ENCODE measurements around the gene AP3B1.
"Not testable (repeated sequence)": the region's sequence is repeated elsewhere in the genome, so short reads cannot be mapped to it uniquely, and the experiment has no call there.

The AP3B1 gene

DNA sequence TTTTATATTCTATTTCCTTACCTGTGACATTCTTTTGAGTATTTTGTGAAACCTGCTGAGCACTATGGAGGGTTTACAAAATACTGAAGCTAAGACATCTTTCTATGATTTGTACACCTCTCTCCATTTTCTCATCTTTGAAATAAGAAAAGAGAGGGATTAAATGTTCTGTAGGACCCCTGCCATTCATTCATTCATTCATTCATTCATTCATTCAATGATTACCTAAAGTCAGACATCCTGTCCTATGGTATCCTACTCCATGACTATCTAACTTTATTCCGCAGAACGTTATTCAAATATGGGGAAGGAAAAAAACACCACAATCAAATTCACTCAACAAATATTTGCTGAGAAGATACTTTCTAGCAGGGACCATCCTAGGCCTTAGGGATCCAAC lies 51.4 kb downstream of the AP3B1 start:
- no peak for DNase-seq

DNA sequence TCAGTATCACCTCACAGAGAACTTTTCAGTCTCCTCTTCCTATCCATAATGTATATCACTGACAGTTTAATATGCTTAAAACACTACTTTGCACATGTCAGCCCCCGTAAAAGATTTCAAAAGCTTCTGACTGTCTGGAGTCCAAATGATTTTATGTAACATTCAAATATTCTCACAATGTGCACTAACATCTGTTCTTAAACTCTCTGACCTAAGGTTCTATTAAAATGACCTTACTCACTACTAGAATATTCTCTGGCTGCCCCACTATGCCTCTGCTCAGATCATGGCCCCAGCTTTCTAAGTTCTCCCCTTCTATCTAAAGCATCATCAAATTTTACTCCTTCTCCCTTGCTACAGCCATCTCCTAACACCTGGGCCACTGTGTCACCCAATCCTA lies 52.5 kb downstream of the AP3B1 start:
- no peak for DNase-seq

DNA sequence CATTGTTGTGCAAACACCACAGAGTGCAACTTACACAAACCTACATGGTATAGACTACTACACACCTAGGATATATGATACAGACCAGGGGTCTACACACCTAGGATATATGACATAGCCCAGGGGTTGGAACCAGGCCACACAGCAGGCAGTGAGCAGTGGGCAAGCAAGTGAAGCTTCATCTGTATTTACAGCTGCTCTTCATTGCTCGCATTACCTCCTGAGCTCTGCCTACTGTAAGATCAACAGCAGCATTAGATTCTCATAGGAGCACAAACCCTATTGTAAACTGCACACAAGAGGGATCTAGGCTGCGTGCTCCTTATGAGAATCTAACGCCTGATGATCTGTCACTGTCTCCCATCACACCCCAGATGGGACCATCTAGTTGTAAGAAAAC lies 56.6 kb downstream of the AP3B1 start:
- DNase-seq, result no peak

DNA sequence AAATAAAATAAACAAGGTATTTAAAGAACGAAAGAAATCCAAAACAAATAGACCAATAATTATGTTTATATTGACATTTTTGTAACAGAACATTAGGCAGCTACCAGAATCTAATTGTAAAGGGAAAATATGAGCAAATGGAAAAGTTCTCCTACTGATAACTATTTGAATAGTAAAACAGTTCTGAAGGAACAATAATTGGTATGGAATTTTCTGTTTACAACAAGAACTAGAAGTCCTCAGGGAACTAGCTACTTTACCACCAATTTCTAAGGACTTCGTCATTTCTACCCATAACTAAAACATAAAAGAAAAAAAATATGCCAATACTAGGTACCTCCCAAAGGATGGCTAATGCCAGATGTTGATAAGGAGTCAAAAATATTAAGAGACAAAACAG lies 58.5 kb downstream of the AP3B1 start:
- no peak for DNase-seq

DNA sequence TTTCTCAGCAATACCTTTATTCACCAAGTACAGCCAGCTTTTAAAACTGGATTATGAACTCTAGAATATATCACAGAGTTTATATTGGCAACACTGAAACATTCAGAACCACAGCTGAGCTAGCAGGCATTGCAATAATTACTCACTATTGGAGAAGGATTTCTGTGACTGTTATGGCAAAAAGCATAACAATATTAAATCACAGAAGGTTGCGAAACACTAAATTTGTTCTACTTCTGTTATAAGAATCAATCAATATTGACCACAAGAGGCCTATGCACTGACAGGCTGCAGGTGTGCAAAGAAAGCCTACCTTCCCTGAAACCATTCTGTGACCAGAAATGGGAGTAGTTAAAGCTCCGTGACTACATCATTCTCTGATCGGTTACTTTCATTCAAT lies 59.2 kb downstream of the AP3B1 start:
- no peak for DNase-seq

DNA sequence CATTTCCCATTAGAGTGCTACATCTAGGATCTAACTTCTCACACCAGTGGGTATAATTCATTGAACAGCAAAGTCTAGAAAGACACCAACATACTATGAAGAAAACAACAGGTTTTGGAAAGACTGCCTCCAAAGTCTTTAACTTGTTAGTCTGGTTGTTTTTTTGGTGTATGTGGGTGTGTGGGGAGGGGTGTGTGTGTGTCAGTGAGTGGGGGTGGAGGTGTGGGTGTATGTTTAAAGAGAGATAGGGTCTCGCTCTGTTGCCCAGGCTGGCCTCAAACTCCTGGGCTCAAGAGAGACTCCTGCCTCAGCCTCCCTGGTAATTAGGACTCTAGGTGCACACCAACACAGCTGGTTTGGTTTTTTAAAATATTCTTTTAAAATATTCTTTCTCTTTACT lies 59.7 kb downstream of the AP3B1 start:
- no peak for DNase-seq

DNA sequence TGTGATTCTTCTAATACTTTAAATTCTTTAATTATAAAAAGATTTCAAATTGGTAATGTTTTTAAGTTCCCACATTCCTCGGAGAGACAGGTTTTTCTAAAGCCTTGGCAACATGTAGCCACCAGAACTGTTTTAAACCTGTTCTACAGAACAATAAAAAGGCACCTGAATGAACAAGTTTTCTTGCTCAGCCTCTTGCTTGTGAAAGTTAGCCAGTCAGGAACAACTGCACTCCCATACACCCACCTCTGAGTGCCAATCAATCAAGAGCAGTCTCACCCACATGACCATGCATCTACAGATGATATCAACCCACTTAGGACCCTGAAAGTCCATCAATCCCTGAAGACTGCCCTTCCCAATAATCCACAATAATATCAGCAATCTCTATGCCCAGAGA lies 62.3 kb downstream of the AP3B1 start:
- DNase-seq, result no peak

DNA sequence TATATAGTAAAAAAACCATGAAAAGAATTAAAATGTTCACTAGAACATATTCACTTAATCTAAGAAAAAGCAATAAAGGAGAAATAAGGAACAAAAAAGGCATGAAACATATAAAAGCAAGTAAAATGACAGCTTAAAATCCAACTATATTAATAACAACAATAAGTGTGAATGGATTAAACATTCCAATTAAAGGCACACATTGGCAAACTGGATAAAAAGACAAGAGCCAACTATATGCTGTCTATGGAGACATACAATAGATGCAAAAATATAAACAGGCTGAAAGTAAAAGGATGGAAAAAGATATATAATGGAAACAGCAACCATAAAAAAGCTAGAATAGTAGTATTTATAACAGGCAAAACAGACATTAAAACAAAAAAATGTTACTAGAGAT lies 70.1 kb downstream of the AP3B1 start:
- DNase-seq, result no peak

DNA sequence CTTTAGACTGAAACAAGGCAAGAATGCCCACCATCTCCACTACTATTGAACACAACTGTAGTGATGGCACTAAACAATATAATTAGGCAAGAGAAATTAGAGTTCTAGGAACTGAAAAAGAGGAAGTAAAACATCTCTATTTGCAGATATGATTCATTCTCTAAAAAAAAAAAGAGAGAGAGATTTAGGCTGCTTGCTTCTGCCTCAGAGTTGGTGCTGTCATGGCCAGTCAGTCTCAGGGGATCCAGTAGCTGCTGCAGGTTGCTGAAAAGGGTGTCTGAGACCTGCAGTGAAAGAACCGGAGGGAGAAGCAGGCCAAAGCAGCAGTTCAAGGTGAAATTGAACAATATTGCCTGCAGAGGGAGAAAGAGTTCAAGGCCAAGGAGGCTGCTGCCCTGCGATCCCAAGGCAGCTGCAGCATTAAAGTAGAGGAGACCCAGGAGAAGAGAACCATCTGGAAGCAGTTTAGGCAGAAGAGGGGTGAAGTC lies 72.5 kb downstream of the AP3B1 start:
- peak; percentile 82 to 85 for DNase-seq

DNA sequence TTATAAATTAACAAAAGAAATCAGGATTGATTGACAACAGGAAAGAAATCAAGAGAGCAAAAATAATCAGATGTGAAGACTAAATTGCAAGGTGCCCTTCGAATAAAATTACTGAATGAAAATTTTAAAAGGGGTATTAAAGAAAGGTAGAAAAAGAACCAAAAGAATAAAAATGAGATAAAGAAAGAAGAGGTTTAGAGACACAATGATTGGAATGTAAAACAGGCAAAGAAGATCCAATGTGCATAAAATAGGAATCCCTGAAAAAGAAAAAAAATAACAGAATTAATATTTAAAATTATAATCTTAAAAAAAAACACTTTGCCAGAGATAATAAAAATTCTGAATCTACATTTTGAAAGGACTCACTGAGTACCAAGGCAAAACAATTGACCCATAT lies 73.0 kb downstream of the AP3B1 start:
- no peak for DNase-seq

DNA sequence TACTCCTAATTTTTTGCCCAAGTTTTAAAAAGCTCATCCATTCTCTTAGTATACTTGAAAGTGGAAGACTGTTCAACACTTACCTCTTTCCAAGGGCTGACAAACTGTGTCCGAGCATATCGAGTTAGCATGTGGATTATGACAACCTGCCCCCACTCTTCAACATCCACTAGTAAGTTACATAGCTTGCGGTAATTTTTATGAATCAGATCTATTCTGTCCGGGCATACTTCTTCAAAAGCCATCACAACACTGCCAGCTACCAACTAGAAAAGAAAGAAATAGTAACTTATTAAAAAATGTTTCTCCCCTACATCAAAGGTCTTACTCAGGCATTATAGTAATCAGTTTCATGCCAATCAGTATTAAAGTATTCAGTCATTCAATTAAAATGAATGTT lies 78.5 kb downstream of the AP3B1 start:
- no peak for DNase-seq

DNA sequence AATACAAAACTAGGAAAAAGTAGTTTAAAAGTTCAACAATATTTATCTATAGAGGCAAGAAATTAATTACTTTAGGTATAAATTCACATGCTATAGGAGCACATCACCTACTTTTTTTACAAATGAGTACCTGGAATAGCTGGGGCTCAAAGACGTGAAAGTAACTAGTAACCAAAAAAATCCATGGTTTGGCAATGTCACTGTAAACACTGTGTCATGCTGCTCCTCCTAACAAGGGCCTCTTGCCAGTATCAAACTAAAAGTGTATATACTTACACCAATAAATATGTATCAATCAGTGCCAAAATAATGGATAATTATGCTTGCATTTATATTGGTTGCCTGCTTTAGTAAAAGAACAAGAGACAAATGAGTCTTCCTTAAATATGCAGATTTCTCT lies 78.9 kb downstream of the AP3B1 start:
- no peak for DNase-seq

DNA sequence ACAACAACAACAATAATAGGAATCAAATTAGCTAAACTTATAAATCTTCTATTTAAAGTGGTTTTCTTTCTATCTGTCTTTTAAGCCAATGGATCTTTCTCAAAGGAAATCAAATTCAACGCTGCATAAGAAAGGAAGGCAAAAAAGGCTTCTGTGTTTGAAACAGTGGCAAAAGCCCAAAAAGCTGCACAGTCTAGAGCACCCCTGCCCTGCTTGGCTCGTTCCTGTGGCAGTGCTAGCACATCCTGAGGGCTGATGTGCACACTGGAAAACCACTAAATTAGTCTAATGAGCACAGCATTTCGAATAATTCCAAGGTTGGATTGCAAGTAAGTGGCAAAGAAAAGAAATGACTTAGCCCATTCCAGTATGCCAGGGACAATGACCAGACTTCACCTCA lies 80.7 kb downstream of the AP3B1 start:
- DNase-seq, result no peak

DNA sequence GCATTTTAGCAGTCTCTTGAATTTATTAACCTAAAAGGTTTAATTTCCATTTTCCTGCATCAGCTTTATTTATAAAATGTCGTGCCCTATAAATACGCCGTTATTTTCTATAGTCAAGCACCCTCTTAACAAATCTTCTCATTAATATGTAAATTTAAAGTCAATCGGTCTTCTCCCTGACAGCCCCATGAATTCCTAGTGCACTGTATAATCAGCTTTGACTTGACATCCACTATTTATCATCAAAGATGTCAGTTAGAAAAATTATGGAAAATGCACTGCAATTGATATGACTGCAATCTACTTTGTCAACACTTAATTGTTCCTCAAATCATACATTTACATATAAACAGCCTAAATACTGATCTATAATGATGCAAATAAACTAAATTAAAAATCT lies 83.4 kb downstream of the AP3B1 start:
- no peak for DNase-seq

DNA sequence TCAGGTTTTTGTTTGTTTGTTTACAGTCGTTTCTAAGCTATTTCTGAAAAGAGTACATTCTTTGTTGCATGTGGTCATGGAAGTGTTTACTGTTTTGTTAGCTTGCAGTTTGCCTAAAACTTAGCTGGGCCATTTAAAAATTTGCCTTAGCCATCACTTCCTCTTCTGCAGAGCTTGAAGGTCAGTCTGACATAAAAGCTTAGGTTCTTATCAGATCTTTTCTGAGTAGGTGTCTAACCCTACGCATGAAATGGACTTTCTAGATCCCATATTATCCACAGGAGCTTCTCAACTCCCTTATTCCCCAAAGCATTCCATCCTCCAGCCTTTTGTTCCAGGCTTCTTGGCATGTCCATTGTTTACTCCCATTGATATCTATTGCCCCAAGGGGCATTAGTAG lies 90.3 kb downstream of the AP3B1 start:
- no peak for DNase-seq

DNA sequence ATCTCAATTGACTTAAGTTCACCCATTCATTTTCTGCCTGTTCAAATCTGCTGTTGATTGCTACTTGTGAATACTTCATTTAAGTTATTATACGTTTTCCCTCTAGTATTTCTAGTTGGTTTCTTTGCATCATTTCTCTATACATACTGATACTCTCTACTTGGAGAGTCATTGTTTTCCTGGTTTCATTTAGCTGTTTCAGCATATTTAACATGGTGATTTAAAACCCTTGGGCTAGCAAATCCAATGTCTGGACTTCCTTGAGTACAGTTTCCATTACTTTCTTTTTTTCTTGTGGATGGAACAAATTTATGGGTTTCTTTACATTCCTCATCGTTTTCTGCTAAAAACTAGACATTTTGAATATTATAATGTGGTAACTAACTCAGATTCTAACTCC lies 90.7 kb downstream of the AP3B1 start:
- DNase-seq, result no peak

DNA sequence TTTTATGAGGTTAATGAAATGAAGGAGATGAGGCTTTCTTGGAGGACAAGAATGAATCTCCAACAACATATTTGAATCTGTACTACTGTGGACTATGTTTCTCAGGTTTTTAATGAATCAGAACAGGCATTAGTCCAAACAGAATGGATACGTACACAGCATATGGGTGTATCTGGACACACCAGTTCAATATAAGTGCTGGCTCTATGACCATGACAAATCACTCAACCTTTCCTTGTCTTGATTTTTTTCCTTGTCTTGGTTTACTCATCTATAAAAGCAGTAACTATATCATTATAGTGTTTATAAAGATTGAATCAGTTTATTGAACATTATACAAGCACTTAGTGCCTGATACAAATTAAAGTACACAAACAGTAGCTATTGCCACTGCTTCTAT lies 104.1 kb downstream of the AP3B1 start:
- DNase-seq, result no peak

DNA sequence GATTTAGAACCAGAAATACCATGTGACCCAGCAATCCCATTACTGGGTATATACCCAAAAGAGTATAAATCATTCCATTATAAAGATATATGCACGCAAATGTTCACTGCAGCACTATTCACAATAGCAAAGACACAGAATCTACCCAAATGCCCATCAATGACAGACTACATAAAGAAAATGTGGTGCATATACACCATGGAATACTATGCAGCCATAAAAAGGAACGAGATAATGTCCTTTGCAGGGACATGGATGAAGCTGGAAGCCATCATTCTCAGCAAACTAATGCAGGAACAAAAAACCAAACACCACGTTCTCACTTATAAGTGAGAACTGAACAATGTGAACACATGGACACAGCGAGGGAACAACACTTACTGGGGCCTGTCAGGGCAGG lies 105.8 kb downstream of the AP3B1 start:
- not testable (repeated sequence) for DNase-seq

DNA sequence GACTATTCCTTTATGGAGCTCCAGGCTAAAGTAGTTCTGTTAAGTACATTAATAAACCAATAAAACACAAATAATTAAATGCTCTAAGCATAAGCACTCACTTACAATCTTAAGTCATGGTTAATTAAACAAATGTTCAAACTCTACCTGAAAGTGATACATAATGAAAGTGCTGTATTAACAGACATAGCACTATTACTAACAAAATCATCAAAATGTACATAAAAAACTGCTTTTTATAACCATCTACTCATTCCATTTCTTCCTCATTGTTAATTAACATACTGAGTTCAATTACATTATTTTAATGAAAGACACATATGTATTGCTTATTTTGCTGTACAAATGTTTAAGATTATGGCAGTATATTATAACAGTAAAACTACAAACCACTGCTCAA lies 107.3 kb downstream of the AP3B1 start:
- DNase-seq, result no peak

DNA sequence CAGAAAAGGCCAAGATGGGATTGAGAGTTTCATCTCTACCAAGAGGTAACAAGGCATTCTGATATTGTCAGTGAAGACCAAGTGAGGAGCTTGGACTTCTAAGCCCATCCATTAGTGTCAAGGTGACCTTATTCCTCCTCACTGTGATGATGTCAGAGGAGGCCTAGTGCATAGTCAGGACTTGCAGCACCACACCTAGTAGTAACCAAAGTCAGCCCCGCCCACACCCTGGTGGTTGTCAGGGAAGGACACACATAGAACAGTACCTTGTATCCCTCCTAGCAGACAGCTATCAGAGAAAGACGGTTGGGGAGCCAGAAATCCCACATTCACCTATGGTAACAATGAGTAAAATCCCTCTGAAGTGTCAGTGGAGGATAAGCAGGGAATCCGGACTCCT lies 111.7 kb downstream of the AP3B1 start:
- no peak for DNase-seq

DNA sequence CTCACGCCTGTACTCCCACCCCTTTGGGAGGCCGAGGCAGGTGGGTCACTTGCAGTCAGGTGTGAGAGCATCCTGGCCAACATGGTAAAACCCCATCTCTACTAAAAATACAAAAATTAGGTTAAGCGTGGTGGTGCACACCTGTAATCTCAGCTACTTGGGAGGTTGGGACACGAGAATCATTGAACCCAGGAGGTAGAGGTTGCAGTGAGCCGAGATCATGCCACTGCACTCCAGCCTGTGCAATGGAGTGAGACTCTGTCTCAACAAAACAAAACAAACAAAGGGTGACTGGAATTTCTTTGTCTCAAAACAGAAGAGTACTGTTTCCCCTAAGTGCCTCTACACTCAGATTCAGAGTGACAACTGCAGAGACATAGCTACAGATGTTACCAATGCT lies 116.1 kb downstream of the AP3B1 start:
- no peak for DNase-seq

DNA sequence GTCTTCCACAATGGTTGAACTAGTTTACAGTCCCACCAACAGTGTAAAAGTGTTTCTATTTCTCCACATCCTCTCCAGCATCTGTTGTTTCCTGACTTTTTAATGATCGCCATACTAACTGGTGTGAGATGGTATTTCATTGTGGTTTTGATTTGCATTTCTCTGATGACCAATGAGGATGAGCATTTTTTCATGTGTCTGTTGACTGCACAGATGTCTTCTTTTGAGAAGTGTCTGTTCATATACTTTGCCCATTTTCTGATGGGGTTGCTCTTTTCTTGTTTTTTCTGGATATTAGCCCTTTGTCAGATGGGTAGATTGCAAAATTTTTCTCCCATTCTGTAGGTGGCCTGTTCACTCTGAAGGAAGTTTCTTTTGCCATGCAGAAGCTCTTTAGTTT lies 124.2 kb downstream of the AP3B1 start:
- DNase-seq, result not testable (repeated sequence)

DNA sequence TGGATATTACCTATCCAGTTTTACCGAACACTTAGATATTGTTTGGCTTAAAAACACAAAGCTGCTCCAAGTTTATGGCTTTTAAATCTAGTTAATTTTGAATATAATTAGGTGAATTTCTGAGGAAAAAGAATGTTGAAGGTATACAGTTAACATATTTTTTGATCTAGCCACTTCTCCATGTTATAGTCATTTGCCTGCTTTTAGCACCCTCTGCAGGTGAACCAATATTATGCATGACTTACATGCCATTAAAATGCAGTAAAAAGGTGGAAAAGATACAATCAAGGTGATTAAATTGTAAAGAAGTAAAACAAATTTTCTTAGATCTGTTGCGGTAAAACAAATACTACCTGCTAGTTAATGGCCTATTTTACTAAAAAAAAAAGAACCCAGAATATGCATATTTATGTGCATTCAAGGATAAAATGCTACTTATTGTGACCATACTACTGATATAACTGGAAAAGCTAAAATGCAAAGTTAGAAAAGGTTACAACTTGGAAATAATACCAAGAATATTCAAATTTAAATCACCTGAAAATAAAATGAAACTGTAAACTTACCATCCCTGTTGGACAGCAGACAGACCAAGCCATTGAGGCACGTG lies 132.1 kb downstream of the AP3B1 start:
- peak; percentile 36 for DNase-seq

DNA sequence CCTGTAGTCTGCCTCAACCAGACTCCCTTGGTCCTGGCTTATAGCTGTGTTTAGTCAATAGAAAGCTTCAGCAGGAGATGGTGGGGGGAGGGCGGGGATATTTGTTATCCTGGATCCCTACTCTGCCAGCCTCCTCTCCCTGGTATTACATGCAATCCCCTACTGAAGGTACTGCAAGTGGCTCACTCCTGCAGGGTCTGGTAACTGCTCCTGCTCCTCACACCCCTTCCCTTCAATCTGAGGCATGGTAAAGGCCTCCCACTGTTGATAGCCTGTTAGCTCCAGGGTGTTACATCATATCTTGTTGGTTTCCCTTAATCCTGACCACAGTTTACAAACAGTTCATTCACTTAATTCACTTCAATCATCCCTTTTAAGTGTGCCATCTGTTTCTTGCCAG lies 137.5 kb downstream of the AP3B1 start:
- DNase-seq, result no peak

DNA sequence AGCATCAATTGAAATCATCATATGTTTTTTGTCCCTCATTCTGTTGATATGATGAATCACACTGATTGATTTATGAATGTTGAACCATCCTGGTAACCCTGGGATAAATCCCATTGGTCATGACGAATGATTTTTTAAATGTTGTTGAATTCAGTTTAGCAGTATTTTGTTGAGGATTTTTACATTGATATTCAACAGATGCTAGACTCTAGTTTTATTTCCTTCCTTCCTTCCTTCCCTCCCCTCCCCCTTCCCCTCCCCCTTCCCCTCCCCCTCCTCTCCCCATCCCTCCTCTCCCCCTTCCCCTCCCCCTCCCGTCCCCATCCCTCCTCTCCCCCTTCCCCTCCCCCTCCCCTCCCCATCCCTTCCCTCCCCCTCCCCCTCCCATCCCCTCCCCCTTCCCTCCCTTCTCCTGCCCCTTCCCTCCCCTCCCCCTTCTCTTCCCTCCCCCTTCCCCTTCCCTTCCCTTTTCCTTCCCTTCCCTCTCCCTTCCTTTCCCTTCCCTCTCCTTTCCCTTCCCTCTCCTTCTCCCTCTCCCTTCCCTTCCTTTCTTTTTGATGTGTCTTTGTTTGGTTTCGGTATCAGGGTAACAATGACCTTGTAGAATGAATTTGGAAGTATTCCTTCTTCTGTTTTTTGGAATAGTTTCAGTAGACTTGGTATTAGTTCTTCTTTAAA lies 142.8 kb downstream of the AP3B1 start:
- DNase-seq, result no peak
